Cardiac fibroblast (primary cell): ENCODE results near the gene XK.
"Not testable (repeated sequence)": the region's sequence is repeated elsewhere in the genome, so short reads cannot be mapped to it uniquely, and the experiment has no call there.

Experiments
- DNase-seq, 2 donors: peaks; one replicate each; pipeline versions ENCODE4 v3.0.0 to v3.0.0-alpha.2; 2010; ENCODE audit warnings: low read depth in 2 of 2
- H3K4me3 ChIP-seq, 2 donors: replicated peaks in 1 of 2; 1 replicate in 1 of 2; 2 replicates in 1 of 2; pipeline ENCODE4 v1.5.1; 2011; ENCODE audit warnings: low read depth in 2 of 2, low read length in 2 of 2, mild to moderate bottlenecking in 2 of 2, moderate library complexity in 1 of 2
- CTCF ChIP-seq: IDR thresholded peaks from one replicate; pipeline ENCODE4 v1.5.1; 2011; ENCODE audit warnings: low read depth, mild to moderate bottlenecking, low read length, inconsistent platforms

Gene XK

GRCh38 chrX:37759351-37759750 is 73.8 kb downstream of the XK start:
- no peak for DNase-seq
- no peak for TF ChIP-seq CTCF
- no peak overlapping the region for H3K4me3 ChIP-seq

GRCh38 chrX:37759878-37760418 is 74.4 kb downstream of the XK start:
- TF ChIP-seq CTCF, result no peak
- DNase-seq, result no peak
- no peak overlapping the region for H3K4me3 ChIP-seq

DNA sequence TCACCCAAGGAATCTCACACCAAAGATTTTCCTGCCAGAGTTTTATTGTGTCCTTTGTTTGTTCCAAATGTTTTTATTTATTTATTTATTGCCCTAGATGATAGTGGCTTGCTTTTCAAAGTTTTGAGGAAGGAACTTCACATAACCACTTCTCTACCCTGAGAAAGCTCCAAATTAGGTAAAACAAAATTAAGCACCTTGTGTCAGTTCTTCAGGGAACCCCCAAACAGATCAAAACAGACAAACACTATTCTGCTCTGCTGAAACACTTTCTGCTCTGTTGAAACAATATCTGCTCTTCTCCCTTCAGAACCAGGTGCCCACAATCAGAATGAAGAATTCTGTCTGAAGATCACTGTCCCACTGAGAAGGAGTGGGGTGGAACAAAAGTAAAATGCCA is 77.8 kb downstream of the XK start:
- no peak overlapping the region for H3K4me3 ChIP-seq
- no peak for TF ChIP-seq CTCF
- DNase-seq, result no peak

DNA sequence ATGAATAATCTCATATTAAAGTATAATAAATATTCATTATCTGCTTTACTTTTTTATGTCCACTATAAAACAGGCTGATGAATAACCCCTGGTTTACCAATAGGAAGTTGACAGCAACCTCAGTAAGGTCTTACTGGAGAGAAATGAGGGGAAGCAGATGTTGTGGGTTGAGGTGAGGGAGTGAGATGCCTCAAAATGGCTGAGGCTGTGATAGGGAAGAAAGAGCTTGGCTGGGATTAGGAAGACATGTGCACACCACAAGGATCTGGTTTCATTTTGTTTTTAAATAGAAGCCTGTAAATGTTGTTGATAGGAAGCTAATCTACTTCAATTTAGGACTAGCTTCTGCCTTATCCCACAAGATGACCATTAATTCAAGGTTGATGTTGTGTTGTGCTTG is 79.9 kb downstream of the XK start:
- no peak for TF ChIP-seq CTCF
- H3K4me3 ChIP-seq, result no peak overlapping the region
- DNase-seq, result no peak

DNA sequence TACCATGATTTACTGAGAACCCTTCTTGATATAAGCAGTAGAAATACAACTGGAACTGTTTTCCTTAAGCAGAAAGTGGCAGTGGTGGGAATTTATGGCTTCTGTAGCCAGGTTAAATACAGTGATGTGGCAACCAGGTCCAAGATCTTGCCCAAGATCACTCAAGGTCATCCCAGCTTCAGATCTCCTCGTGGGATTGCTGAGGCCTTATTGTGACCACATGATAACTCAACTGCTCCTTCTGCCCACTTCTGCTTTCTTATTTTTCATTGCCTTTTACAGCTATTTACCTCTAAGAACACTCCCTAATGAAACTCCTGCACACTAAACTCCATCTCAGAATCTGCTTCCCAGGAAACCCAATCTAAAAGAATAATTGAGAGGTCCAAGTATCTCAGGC is 81.8 kb downstream of the XK start:
- no peak overlapping the region for H3K4me3 ChIP-seq
- DNase-seq, result no peak
- TF ChIP-seq CTCF, result no peak

- not testable (repeated sequence) for DNase-seq
These were observed 83.3 kb downstream of the XK start for GRCh38 chrX:37768866-37769265.

GRCh38 chrX:37776283-37776986 is 90.8 kb downstream of the XK start:
- TF ChIP-seq CTCF, result no peak
- DNase-seq, result no peak
- no peak overlapping the region for H3K4me3 ChIP-seq

More at GRCh38 chrX:37768866-37769265, 83.3 kb downstream of the XK start:
- H3K4me3 ChIP-seq, result not testable (repeated sequence)
